Caco-2 (cell line): ENCODE results near the gene RGS7. TPM values are rescaled to one million over a fixed set of nuclear protein-coding genes. Genes with fewer than 3 reads are reported as not detected.

ENCODE experiments used
- BruUV-seq: library from RNA; stranded (reverse); fragments of 400-500 nt; replicated peaks from 2 replicates; lab custom pipeline; 2021; lab: Mats Ljungman, UMichigan
- CTCF ChIA-PET: fragments of 300-600 bp; sonication (Branson Sonifier 250); formaldehyde crosslinking; loops from one replicate; lab custom pipeline; 2022; ENCODE audit warnings: antibody characterized with exemption; lab: Charles Lee
- POLR2A ChIA-PET: fragments of 300-600 bp; sonication (Branson Sonifier 250); formaldehyde crosslinking; loops from one replicate; lab custom pipeline; 2022; ENCODE audit warnings: antibody characterized with exemption; lab: Charles Lee
- DNase-seq, 2 experiments: peaks; one replicate each; pipeline versions ENCODE4 v3.0.0 to v3.0.0-alpha.2; 2020 to 2022
- H3K27me3 ChIP-seq: replicated peaks from 2 replicates; pipeline ENCODE4 v1.6.0; 2011; ENCODE audit warnings: low read length; ENCODE audit not compliant: control insufficient read depth, insufficient read depth
- H3K36me3 ChIP-seq: 2 replicates; pipeline ENCODE4 v1.5.1; 2011; ENCODE audit warnings: low read length; ENCODE audit not compliant: control insufficient read depth, insufficient read depth
- H3K4me1 ChIP-seq: fragments of 250-450 bp; sonication (Bioruptor Pico); 2 replicates; pipeline ENCODE4 v1.5.1; 2020; ENCODE audit warnings: mild to moderate bottlenecking
- H3K4me3 ChIP-seq: 2 replicates; pipeline ENCODE4 v1.5.1; 2011; ENCODE audit warnings: low read depth, mild to moderate bottlenecking, control low read depth, low read length
- H3K9me3 ChIP-seq: fragments of 250-450 bp; sonication (Bioruptor Pico); 2 replicates; pipeline ENCODE4 v1.5.1; 2020; ENCODE audit warnings: mild to moderate bottlenecking, moderate library complexity
- H3K27ac Mint-ChIP-seq: one replicate; pipeline ENCODE4 v1.8.0; 2022; ENCODE audit warnings: mixed read lengths; ENCODE audit not compliant: unreplicated experiment
- H3K27me3 Mint-ChIP-seq: one replicate; pipeline ENCODE4 v1.8.0; 2022; ENCODE audit warnings: mixed read lengths; ENCODE audit not compliant: insufficient read depth, unreplicated experiment
- H3K36me3 Mint-ChIP-seq: one replicate; pipeline ENCODE4 v1.8.0; 2022; ENCODE audit warnings: mild to moderate bottlenecking, mixed read lengths; ENCODE audit not compliant: insufficient read depth, unreplicated experiment
- H3K4me1 Mint-ChIP-seq: one replicate; pipeline ENCODE4 v1.8.0; 2022; ENCODE audit warnings: low read depth, mixed read lengths; ENCODE audit not compliant: unreplicated experiment
- H3K4me3 Mint-ChIP-seq: one replicate; pipeline ENCODE4 v1.8.0; 2022; ENCODE audit warnings: mild to moderate bottlenecking, moderate library complexity, mixed read lengths; ENCODE audit not compliant: unreplicated experiment
- H3K9me3 Mint-ChIP-seq: one replicate; pipeline ENCODE4 v1.8.0; 2022; ENCODE audit warnings: mixed read lengths; ENCODE audit not compliant: unreplicated experiment
- intact Hi-C: fragments of 100-400 bp; cut with micrococcal nuclease; formaldehyde crosslinking; loops from one replicate; pipeline ENCODE4 v1.10.0; 2022; ENCODE audit not compliant: unreplicated experiment
- total RNA-seq: library from RNA; stranded (reverse); gene quantifications from 2 replicates; pipeline ENCODE4 v1.2.3, GENCODE V29; 2022
- TF ChIP-seq, protein P1 (sequence below), 2 experiments: fragments of 200-600 bp in 1 of 2; IDR thresholded peaks; 1 replicate in 1 of 2; 2 replicates in 1 of 2; pipeline versions ENCODE4 v1.5.1 to v1.8.0; 2011 to 2022; ENCODE audit warnings: antibody characterized with exemption in 1 of 2, control low read depth in 1 of 2, inconsistent platforms in 1 of 2, low read depth in 1 of 2, low read length in 1 of 2, mild to moderate bottlenecking in 1 of 2, moderate library complexity in 1 of 2; ENCODE audit not compliant: insufficient read depth in 1 of 2, severe bottlenecking in 1 of 2, unreplicated experiment in 1 of 2

The RGS7 gene
- total RNA-seq, 1 experiment from 2014 or later = not detected

DNA sequence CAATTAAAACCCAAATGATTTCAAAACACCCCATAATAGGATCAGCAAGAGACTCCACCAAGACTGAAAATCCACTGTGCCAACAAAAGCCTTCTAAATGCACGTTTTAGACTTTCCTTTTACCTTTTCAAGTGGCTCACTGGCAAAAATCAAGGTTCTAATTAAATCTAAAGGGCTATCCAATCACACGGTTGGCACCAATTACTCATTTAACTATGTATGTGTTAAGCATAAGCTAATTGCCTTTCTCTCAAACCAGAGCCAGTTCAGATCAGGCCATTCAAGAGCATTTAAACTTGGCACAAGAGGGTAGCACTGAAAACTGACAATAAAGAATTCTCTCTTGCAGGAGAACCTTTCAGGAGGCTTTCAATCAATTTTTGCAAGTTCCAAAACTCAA lies 139.5 kb downstream of the RGS7 start:
- POLR2A ChIA-PET = no interaction called here
- Histone ChIP-seq H3K36me3 (no peaks in the 10 kb centered on the region), H3K4me1 (peaks cover 51% of the 10 kb centered on the region), H3K4me3 (no peak overlapping the region), H3K9me3 (peaks cover 7% of the 10 kb centered on the region), H3K27me3 (no peaks in the 10 kb centered on the region)
- TF ChIP-seq, protein P1, sequence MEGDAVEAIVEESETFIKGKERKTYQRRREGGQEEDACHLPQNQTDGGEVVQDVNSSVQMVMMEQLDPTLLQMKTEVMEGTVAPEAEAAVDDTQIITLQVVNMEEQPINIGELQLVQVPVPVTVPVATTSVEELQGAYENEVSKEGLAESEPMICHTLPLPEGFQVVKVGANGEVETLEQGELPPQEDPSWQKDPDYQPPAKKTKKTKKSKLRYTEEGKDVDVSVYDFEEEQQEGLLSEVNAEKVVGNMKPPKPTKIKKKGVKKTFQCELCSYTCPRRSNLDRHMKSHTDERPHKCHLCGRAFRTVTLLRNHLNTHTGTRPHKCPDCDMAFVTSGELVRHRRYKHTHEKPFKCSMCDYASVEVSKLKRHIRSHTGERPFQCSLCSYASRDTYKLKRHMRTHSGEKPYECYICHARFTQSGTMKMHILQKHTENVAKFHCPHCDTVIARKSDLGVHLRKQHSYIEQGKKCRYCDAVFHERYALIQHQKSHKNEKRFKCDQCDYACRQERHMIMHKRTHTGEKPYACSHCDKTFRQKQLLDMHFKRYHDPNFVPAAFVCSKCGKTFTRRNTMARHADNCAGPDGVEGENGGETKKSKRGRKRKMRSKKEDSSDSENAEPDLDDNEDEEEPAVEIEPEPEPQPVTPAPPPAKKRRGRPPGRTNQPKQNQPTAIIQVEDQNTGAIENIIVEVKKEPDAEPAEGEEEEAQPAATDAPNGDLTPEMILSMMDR (IDR thresholded peaks at IDR 0.05; ENCODE audit: insufficient read depth in 1 of 2, low read depth in 1 of 2, low read length in 1 of 2, severe bottlenecking in 1 of 2, unreplicated experiment in 1 of 2) = no peak
- H3K27ac Mint-ChIP-seq = no peak overlapping the region
- intact Hi-C loops = no loop called here
- H3K4me1 Mint-ChIP-seq = peaks cover 42% of the 10 kb centered on the region
- H3K36me3 Mint-ChIP-seq = peaks cover 5% of the 10 kb centered on the region
- CTCF ChIA-PET = no interaction called here
- no peak overlapping the region for H3K4me3 Mint-ChIP-seq
- BruUV-seq = no TSS peak
- H3K27me3 Mint-ChIP-seq = no peaks in the 10 kb centered on the region
- peaks cover 28% of the 10 kb centered on the region for H3K9me3 Mint-ChIP-seq
- no peak for DNase-seq

DNA sequence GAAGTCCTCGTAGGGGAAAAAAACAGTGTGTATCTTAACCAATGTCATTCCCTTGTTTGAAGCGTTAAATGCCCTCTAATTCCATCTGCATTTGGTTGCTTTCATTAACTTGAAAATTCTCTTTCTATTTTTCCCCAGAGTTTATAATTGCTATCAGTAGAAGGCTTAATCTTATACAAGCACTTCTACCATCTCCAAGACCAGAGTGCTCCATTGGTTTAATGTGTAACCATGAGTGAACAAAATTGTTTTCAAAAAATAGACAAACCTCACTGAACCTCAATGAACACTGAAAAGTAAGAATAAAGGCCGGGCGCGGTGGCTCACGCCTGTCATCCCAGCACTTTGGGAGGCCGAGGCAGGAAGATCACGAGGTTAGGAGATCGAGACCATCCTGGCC lies 141.3 kb downstream of the RGS7 start:
- H3K4me3 Mint-ChIP-seq = no peak overlapping the region
- POLR2A ChIA-PET = no interaction called here
- peaks cover 59% of the 10 kb centered on the region for H3K4me1 ChIP-seq
- no peak overlapping the region for H3K4me3 ChIP-seq
- peaks cover 36% of the 10 kb centered on the region for H3K4me1 Mint-ChIP-seq
- CTCF ChIA-PET = no interaction called here
- intact Hi-C loops = no loop called here
- no TSS peak for BruUV-seq
- DNase-seq = no peak
- H3K36me3 Mint-ChIP-seq = peaks cover 5% of the 10 kb centered on the region
- TF ChIP-seq, protein P1 (IDR thresholded peaks at IDR 0.05; ENCODE audit: insufficient read depth in 1 of 2, low read depth in 1 of 2, low read length in 1 of 2, severe bottlenecking in 1 of 2, unreplicated experiment in 1 of 2) = no peak
- peak overlapping the region; percentile 63 for H3K27ac Mint-ChIP-seq
- no peaks in the 10 kb centered on the region for H3K36me3 ChIP-seq
- peaks cover 22% of the 10 kb centered on the region for H3K9me3 Mint-ChIP-seq
- no peaks in the 10 kb centered on the region; the same call in 1 of the 2 replicates for H3K9me3 ChIP-seq
- H3K27me3 ChIP-seq = no peaks in the 10 kb centered on the region
- H3K27me3 Mint-ChIP-seq = no peaks in the 10 kb centered on the region

DNA sequence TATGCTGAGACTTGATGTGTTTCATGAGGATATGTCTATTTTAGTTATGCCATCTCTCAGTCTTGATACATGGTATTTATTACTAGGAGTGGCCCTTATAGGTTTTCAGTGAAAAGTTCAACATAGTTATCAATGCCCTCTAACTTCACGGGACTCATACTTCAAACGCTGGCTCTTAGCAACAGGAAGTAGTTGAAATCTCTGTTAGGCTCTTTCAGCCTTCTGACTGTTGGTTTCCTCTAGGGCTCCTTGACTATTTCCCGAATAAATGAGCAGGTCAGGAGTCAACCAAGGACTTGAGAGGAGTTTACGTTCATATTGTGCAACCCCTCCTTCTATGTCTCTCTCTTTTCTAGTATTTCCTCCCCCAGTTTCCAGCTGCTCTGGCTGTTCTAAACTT lies 141.8 kb downstream of the RGS7 start:
- Mint-ChIP-seq H3K36me3 (peaks cover 5% of the 10 kb centered on the region), H3K4me3 (no peak overlapping the region), H3K4me1 (peaks cover 33% of the 10 kb centered on the region), H3K27me3 (no peaks in the 10 kb centered on the region), H3K27ac (peak overlapping the region; percentile 63), H3K9me3 (peaks cover 18% of the 10 kb centered on the region)
- TF ChIP-seq, protein P1 (IDR thresholded peaks at IDR 0.05; ENCODE audit: insufficient read depth in 1 of 2, low read depth in 1 of 2, low read length in 1 of 2, severe bottlenecking in 1 of 2, unreplicated experiment in 1 of 2) = no peak
- ChIA-PET POLR2A (no interaction called here), CTCF (no interaction called here)
- peaks cover 58% of the 10 kb centered on the region for H3K4me1 ChIP-seq
- no peaks in the 10 kb centered on the region for H3K27me3 ChIP-seq
- no peak for DNase-seq
- no TSS peak for BruUV-seq
- intact Hi-C loops = no loop called here
- no peaks in the 10 kb centered on the region for H3K36me3 ChIP-seq
- H3K9me3 ChIP-seq = no peaks in the 10 kb centered on the region; the same call in 1 of the 2 replicates
- no peak overlapping the region for H3K4me3 ChIP-seq
